ENCODE measurements around the gene PLEKHA7.

- TF ChIP-seq EZH2 (IDR thresholded peaks at IDR 0.05; ENCODE audit: insufficient read depth, poor library complexity, severe bottlenecking) (no peak), EZH2phosphoT487 (IDR thresholded peaks at IDR 0.05; ENCODE audit: insufficient read depth, low read depth) (no peak)
Measured at GRCh38 chr11:16843294-16843693, 170.9 kb downstream of the PLEKHA7 start.
